IgD-negative memory B cell (primary cell): ENCODE data around the gene FBXO33. TPM values are rescaled to one million over a fixed set of nuclear protein-coding genes. Genes with fewer than 3 reads are reported as not detected.

Source experiments
- H3K27ac Mint-ChIP-seq, 3 donors: one replicate each; pipeline ENCODE4 v1.8.0; 2020 to 2022; ENCODE audit warnings: mild to moderate bottlenecking in 3 of 3, mixed read lengths in 3 of 3, moderate library complexity in 1 of 3
- H3K27me3 Mint-ChIP-seq: one replicate; pipeline ENCODE4 v1.8.0; 2021; ENCODE audit warnings: mixed read lengths
- H3K36me3 Mint-ChIP-seq: one replicate; pipeline ENCODE4 v1.8.0; 2020; ENCODE audit warnings: mild to moderate bottlenecking, mixed read lengths
- H3K4me1 Mint-ChIP-seq, 3 donors: one replicate each; pipeline ENCODE4 v1.8.0; 2020 to 2022; ENCODE audit warnings: mixed read lengths in 3 of 3, mild to moderate bottlenecking in 1 of 3
- H3K4me3 Mint-ChIP-seq, 4 donors: one replicate each; pipeline ENCODE4 v1.8.0; 2020 to 2022; ENCODE audit warnings: mild to moderate bottlenecking in 4 of 4, mixed read lengths in 4 of 4, moderate library complexity in 3 of 4
- H3K9me3 Mint-ChIP-seq, 3 donors: one replicate each; pipeline ENCODE4 v1.8.0; 2020 to 2021; ENCODE audit warnings: mixed read lengths in 3 of 3, mild to moderate bottlenecking in 1 of 3
- polyA plus RNA-seq: library from polyadenylated mRNA; unstranded; fragments of 300-500 nt; fragmentation: Illumina TruSeq; gene quantifications from one replicate; pipeline ENCODE4 v1.2.3, GENCODE V29; 2021

The FBXO33 gene
- 10.5 TPM for polyA plus RNA-seq

- no peaks in the 10 kb centered on the region for H3K9me3 Mint-ChIP-seq
- H3K36me3 Mint-ChIP-seq = peaks cover 4% of the 10 kb centered on the region
- no peaks in the 10 kb centered on the region for H3K27me3 Mint-ChIP-seq
- peaks cover 33 to 36% (median 35%) of the 10 kb centered on the region in 3 donors for H3K4me1 Mint-ChIP-seq
- H3K27ac Mint-ChIP-seq = peak within 1 kb of the TSS; percentile 99 to 100 (median 99)
- H3K4me3 Mint-ChIP-seq = peak within 1 kb of the TSS; percentile 98 to 99 (median 99)
Measured at GRCh38 chr14:39432179-39432618, at the start of gene FBXO33. Gene FBXO33 (minus strand): TSS chr14:39432433. CDS start chr14:39432162, 271 bp downstream.

- H3K4me3 Mint-ChIP-seq = no peak overlapping the region
- H3K27me3 Mint-ChIP-seq = no peaks in the 10 kb centered on the region
- no peak overlapping the region for H3K27ac Mint-ChIP-seq
- H3K36me3 Mint-ChIP-seq = peaks cover 5% of the 10 kb centered on the region
- peaks cover 0 to 4% (median 0%) of the 10 kb centered on the region in 3 donors for H3K9me3 Mint-ChIP-seq
- H3K4me1 Mint-ChIP-seq = no peaks in the 10 kb centered on the region
Measured at GRCh38 chr14:39474416-39474911, 42.2 kb upstream of the FBXO33 start.

GRCh38 chr14:39472078-39472477 is 39.8 kb upstream of the FBXO33 start:
- Mint-ChIP-seq H3K4me3 (no peak overlapping the region), H3K4me1 (no peaks in the 10 kb centered on the region), H3K36me3 (peaks cover 2% of the 10 kb centered on the region), H3K27ac (peak overlapping the region in 1 of 3 donors; percentile 62), H3K9me3 (peaks cover 0 to 4% (median 0%) of the 10 kb centered on the region in 3 donors), H3K27me3 (no peaks in the 10 kb centered on the region)

GRCh38 chr14:39469094-39469710 is 37.0 kb upstream of the FBXO33 start:
- peaks cover 2% of the 10 kb centered on the region for H3K27me3 Mint-ChIP-seq
- no peaks in the 10 kb centered on the region for H3K4me1 Mint-ChIP-seq
- H3K36me3 Mint-ChIP-seq = peaks cover 8% of the 10 kb centered on the region
- no peaks in the 10 kb centered on the region for H3K9me3 Mint-ChIP-seq
- H3K27ac Mint-ChIP-seq = no peak overlapping the region
- no peak overlapping the region for H3K4me3 Mint-ChIP-seq

- peaks cover 8% of the 10 kb centered on the region for H3K36me3 Mint-ChIP-seq
- H3K27ac Mint-ChIP-seq = no peak overlapping the region
- H3K27me3 Mint-ChIP-seq = peaks cover 2% of the 10 kb centered on the region
- H3K4me3 Mint-ChIP-seq = no peak overlapping the region
- no peaks in the 10 kb centered on the region for H3K9me3 Mint-ChIP-seq
- no peaks in the 10 kb centered on the region for H3K4me1 Mint-ChIP-seq
Measured at GRCh38 chr14:39467889-39468524, 35.8 kb upstream of the FBXO33 start.

- Mint-ChIP-seq H3K27me3 (peaks cover 2% of the 10 kb centered on the region), H3K36me3 (peaks cover 2% of the 10 kb centered on the region), H3K4me3 (no peak overlapping the region), H3K9me3 (no peaks in the 10 kb centered on the region), H3K27ac (no peak overlapping the region), H3K4me1 (no peaks in the 10 kb centered on the region)
Measured at GRCh38 chr14:39459795-39460478, 27.7 kb upstream of the FBXO33 start.

- Mint-ChIP-seq H3K36me3 (no peaks in the 10 kb centered on the region), H3K27me3 (peaks cover 1% of the 10 kb centered on the region), H3K9me3 (no peaks in the 10 kb centered on the region), H3K4me1 (no peaks in the 10 kb centered on the region), H3K4me3 (no peak overlapping the region), H3K27ac (no peak overlapping the region)
Measured at GRCh38 chr14:39456702-39457250, 24.5 kb upstream of the FBXO33 start.

GRCh38 chr14:39454906-39455539 is 22.8 kb upstream of the FBXO33 start:
- no peaks in the 10 kb centered on the region for H3K9me3 Mint-ChIP-seq
- H3K27me3 Mint-ChIP-seq = peaks cover 1% of the 10 kb centered on the region
- no peaks in the 10 kb centered on the region for H3K36me3 Mint-ChIP-seq
- H3K4me3 Mint-ChIP-seq = no peak overlapping the region
- no peaks in the 10 kb centered on the region for H3K4me1 Mint-ChIP-seq
- no peak overlapping the region for H3K27ac Mint-ChIP-seq

GRCh38 chr14:39452680-39453079 is 20.4 kb upstream of the FBXO33 start:
- Mint-ChIP-seq H3K4me1 (peaks cover 0 to 5% (median 0%) of the 10 kb centered on the region in 3 donors), H3K9me3 (no peaks in the 10 kb centered on the region), H3K27me3 (peaks cover 1% of the 10 kb centered on the region), H3K4me3 (no peak overlapping the region), H3K36me3 (peaks cover 2% of the 10 kb centered on the region), H3K27ac (no peak overlapping the region)

- no peak overlapping the region for H3K27ac Mint-ChIP-seq
- no peak overlapping the region for H3K4me3 Mint-ChIP-seq
- no peaks in the 10 kb centered on the region for H3K9me3 Mint-ChIP-seq
- peaks cover 1% of the 10 kb centered on the region for H3K27me3 Mint-ChIP-seq
- H3K36me3 Mint-ChIP-seq = peaks cover 2% of the 10 kb centered on the region
- peaks cover 0 to 8% (median 3%) of the 10 kb centered on the region in 3 donors for H3K4me1 Mint-ChIP-seq
Measured at GRCh38 chr14:39451811-39452210, 19.6 kb upstream of the FBXO33 start.

- Mint-ChIP-seq H3K4me1 (peaks cover 0 to 13% (median 7%) of the 10 kb centered on the region in 3 donors), H3K4me3 (no peak overlapping the region), H3K36me3 (peaks cover 2% of the 10 kb centered on the region), H3K9me3 (no peaks in the 10 kb centered on the region), H3K27me3 (no peaks in the 10 kb centered on the region), H3K27ac (no peak overlapping the region)
Measured at GRCh38 chr14:39447175-39447661, 15.0 kb upstream of the FBXO33 start.

GRCh38 chr14:39446131-39446744 is 14.0 kb upstream of the FBXO33 start:
- Mint-ChIP-seq H3K9me3 (peaks cover 0 to 2% (median 0%) of the 10 kb centered on the region in 3 donors), H3K27ac (peak overlapping the region in 1 of 3 donors; percentile 50), H3K27me3 (no peaks in the 10 kb centered on the region), H3K4me3 (no peak overlapping the region), H3K36me3 (peaks cover 2% of the 10 kb centered on the region), H3K4me1 (peaks cover 0 to 13% (median 7%) of the 10 kb centered on the region in 3 donors)

GRCh38 chr14:39442293-39442692 is 10.1 kb upstream of the FBXO33 start:
- H3K4me1 Mint-ChIP-seq = peaks cover 0 to 7% (median 5%) of the 10 kb centered on the region in 3 donors
- peaks cover 7% of the 10 kb centered on the region for H3K36me3 Mint-ChIP-seq
- H3K27me3 Mint-ChIP-seq = no peaks in the 10 kb centered on the region
- H3K9me3 Mint-ChIP-seq = peaks cover 0 to 2% (median 0%) of the 10 kb centered on the region in 3 donors
- H3K27ac Mint-ChIP-seq = no peak overlapping the region
- no peak overlapping the region for H3K4me3 Mint-ChIP-seq

- Mint-ChIP-seq H3K27ac (no peak overlapping the region), H3K36me3 (peaks cover 9% of the 10 kb centered on the region), H3K9me3 (peaks cover 0 to 2% (median 0%) of the 10 kb centered on the region in 3 donors), H3K27me3 (no peaks in the 10 kb centered on the region), H3K4me3 (no peak overlapping the region), H3K4me1 (peaks cover 0 to 5% (median 4%) of the 10 kb centered on the region in 3 donors)
Measured at GRCh38 chr14:39441805-39442204, 9.6 kb upstream of the FBXO33 start.
